Suprapubic skin (tissue), 4 donors: ENCODE data around the gene CD4. TPM values are rescaled to one million over a fixed set of nuclear protein-coding genes. Genes with fewer than 3 reads are reported as not detected.

Source experiments
- DNase-seq, 2 donors: peaks; one replicate each; pipeline ENCODE4 v3.0.0-alpha.2; 2019; ENCODE audit warnings: low spot score in 2 of 2
- H3K27ac ChIP-seq: fragments of 200-600 bp; sonication (generic); one replicate; pipeline ENCODE4 v1.5.1; 2019
- H3K27me3 ChIP-seq: fragments of 200-600 bp; sonication (generic); one replicate; pipeline ENCODE4 v1.5.1; 2019
- H3K36me3 ChIP-seq: fragments of 200-600 bp; sonication (generic); one replicate; pipeline ENCODE4 v1.5.1; 2019
- H3K4me1 ChIP-seq: fragments of 200-600 bp; sonication (generic); one replicate; pipeline ENCODE4 v1.5.1; 2019
- H3K4me3 ChIP-seq: fragments of 200-600 bp; sonication (generic); one replicate; pipeline ENCODE4 v1.5.1; 2019; ENCODE audit warnings: mild to moderate bottlenecking
- H3K9me3 ChIP-seq: fragments of 200-600 bp; sonication (generic); one replicate; pipeline ENCODE4 v1.5.1; 2019
- EP300 ChIP-seq: sonication (generic); formaldehyde crosslinking; IDR thresholded peaks from one replicate; pipeline ENCODE4 v1.6.1; 2017; ENCODE audit warnings: antibody characterized with exemption
- POLR2A ChIP-seq, 2 donors: fragments of 450-650 bp; IDR thresholded peaks; one replicate each; pipeline ENCODE4 v1.6.1; 2017; ENCODE audit warnings: antibody characterized with exemption in 2 of 2, mild to moderate bottlenecking in 2 of 2, moderate library complexity in 2 of 2
- POLR2AphosphoS5 ChIP-seq, 3 donors: sonication (generic); formaldehyde crosslinking; IDR thresholded peaks; one replicate each; pipeline ENCODE4 v1.6.1; 2017; ENCODE audit warnings: antibody characterized with exemption in 3 of 3
- WGBS: methylation state at CpG from one replicate; pipeline ENCODE4 v1.1.5; 2018; 5-methylcytosine and 5-hydroxymethylcytosine counted together
- total RNA-seq, 4 donors: library from RNA; depleted of rRNA; stranded (reverse); fragments of >200 nt; gene quantifications; one replicate each; pipeline ENCODE4 v1.1.0, GENCODE V29; 2016
- TF ChIP-seq, protein P1 (sequence below), 2 donors: fragments of 200-600 bp in 1 of 2; fragments of 450-650 bp in 1 of 2; sonication (generic) in 1 of 2; IDR thresholded peaks; one replicate each; pipeline ENCODE4 v1.5.1; 2016 to 2019; ENCODE audit warnings: antibody characterized with exemption in 2 of 2, mild to moderate bottlenecking in 1 of 2, moderate library complexity in 1 of 2

CD4 gene
- total RNA-seq, 4 donors from 2014 or later: 2.5 to 5.4 (median 3.9) TPM

DNA sequence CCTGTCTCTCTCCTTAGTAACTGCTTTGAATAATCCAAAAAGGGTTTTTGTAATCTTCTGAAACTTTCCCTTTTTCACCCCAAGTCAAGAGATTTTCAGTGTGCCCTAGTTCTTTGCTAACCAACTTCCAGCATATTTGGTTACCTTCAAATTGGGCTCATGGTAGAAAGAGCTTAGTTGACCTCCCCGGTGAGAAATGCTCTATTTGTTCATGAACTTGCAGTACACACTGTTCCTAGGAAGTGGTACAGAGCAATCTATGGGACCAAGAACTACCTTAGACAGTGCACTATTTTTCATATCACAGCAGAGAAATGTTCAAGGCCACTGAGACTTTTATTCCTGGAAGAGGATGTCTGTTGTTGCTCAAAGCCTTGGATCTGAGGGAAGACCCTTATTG is 64.3 kb downstream of the CD4 start:
- TF ChIP-seq, protein P1, sequence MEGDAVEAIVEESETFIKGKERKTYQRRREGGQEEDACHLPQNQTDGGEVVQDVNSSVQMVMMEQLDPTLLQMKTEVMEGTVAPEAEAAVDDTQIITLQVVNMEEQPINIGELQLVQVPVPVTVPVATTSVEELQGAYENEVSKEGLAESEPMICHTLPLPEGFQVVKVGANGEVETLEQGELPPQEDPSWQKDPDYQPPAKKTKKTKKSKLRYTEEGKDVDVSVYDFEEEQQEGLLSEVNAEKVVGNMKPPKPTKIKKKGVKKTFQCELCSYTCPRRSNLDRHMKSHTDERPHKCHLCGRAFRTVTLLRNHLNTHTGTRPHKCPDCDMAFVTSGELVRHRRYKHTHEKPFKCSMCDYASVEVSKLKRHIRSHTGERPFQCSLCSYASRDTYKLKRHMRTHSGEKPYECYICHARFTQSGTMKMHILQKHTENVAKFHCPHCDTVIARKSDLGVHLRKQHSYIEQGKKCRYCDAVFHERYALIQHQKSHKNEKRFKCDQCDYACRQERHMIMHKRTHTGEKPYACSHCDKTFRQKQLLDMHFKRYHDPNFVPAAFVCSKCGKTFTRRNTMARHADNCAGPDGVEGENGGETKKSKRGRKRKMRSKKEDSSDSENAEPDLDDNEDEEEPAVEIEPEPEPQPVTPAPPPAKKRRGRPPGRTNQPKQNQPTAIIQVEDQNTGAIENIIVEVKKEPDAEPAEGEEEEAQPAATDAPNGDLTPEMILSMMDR (IDR thresholded peaks at IDR 0.05): no peak
- DNase-seq: no peak
- 75% methylated on average over 1 of the region's 1 CpG for WGBS

DNA sequence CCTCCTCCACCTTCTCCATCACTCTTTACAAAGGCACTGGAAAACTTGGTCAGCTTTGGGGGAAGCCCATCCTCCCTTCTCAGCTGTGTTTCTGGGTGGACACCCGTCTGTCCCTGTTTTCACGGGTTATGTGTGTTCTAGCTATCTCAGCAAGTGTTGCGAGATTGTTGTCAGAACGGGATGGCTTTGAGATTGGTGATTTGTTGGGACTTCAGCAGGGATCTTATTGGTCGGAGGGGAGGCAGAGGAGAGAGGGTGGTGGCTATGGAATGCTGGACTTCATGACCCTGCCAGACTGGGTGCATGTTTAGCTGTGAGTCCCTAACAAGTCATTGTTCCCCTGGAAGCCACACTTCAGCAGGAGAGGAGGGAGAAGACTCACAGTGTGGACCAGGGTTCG is 64.7 kb downstream of the CD4 start:
- TF ChIP-seq POLR2A (IDR thresholded peaks at IDR 0.05): no peak
- TF ChIP-seq EP300: no peak
- no peak for TF ChIP-seq POLR2AphosphoS5 (IDR thresholded peaks at IDR 0.05)
- TF ChIP-seq, protein P1 (IDR thresholded peaks at IDR 0.05): no peak
- no peak for DNase-seq
- Histone ChIP-seq H3K27ac (peak overlapping the region; percentile 77), H3K9me3 (no peaks in the 10 kb centered on the region), H3K27me3 (no peaks in the 10 kb centered on the region), H3K4me3 (no peak overlapping the region), H3K36me3 (peaks cover 38% of the 10 kb centered on the region), H3K4me1 (peaks cover 24% of the 10 kb centered on the region)
- 82% methylated on average over 6 of the region's 6 CpGs for WGBS

More for the DNA sequence above, 64.3 kb downstream of the CD4 start:
- Histone ChIP-seq H3K27me3 (no peaks in the 10 kb centered on the region), H3K27ac (peak overlapping the region; percentile 77), H3K4me3 (no peak overlapping the region), H3K36me3 (peaks cover 37% of the 10 kb centered on the region), H3K4me1 (peaks cover 24% of the 10 kb centered on the region), H3K9me3 (no peaks in the 10 kb centered on the region)

DNA sequence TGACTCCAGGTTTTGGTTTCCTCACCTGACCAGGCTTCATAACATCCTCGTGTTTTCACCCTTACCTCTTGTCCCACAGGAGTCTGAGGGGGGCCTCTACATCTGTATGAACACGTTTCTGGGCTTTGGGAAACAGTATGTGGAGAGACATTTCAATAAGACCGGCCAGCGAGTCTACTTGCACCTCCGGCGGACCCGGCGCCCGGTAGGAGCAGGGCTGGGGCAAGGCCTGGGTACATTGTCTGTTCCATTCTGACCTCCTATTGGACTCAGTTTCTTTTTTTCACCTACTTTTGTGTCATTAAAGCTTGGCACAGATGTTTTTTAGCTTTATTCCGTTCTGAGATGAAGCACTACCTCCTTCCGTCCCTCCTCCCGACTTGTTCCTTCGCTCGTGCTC is 66.0 kb downstream of the CD4 start:
- 92% methylated on average over 14 of the region's 14 CpGs for whole genome bisulfite sequencing
- Histone ChIP-seq H3K36me3 (peaks cover 51% of the 10 kb centered on the region), H3K27ac (no peak overlapping the region), H3K27me3 (no peaks in the 10 kb centered on the region), H3K4me1 (peaks cover 24% of the 10 kb centered on the region), H3K9me3 (no peaks in the 10 kb centered on the region), H3K4me3 (no peak overlapping the region)
- TF ChIP-seq, protein P1 (IDR thresholded peaks at IDR 0.05): no peak
- TF ChIP-seq POLR2A (IDR thresholded peaks at IDR 0.05) (no peak), EP300 (no peak), POLR2AphosphoS5 (IDR thresholded peaks at IDR 0.05) (no peak)
- DNase-seq: no peak

DNA sequence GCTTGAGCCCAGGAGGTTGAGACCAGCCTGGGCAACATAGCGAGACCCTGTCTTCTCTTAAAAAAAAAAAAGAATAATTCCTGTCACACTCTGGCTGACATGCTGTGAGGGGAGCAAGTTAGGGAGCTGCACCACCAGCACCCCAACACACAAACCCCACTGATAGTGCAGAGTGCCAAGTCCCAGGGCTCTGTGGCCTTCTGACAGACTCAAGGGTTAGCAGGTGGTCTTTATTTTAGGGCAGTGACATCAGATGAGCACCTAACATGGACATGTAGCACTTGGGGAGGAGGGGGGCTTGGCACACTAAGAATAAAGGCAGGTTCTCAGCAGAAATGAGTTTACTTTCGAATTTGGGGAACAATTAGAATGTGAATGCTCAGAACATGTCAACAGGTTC is 69.5 kb downstream of the CD4 start:
- peaks cover 4% of the 10 kb centered on the region for H3K4me1 ChIP-seq
- no peak overlapping the region for H3K4me3 ChIP-seq
- DNase-seq: no peak
- 100% methylated on average over 2 of the region's 2 CpGs for WGBS
- TF ChIP-seq EP300 (no peak), POLR2A (IDR thresholded peaks at IDR 0.05) (no peak)
- TF ChIP-seq, protein P1 (IDR thresholded peaks at IDR 0.05): no peak
- H3K27me3 ChIP-seq: no peaks in the 10 kb centered on the region
- no peaks in the 10 kb centered on the region for H3K9me3 ChIP-seq
- H3K27ac ChIP-seq: no peak overlapping the region
- peaks cover 86% of the 10 kb centered on the region for H3K36me3 ChIP-seq

DNA sequence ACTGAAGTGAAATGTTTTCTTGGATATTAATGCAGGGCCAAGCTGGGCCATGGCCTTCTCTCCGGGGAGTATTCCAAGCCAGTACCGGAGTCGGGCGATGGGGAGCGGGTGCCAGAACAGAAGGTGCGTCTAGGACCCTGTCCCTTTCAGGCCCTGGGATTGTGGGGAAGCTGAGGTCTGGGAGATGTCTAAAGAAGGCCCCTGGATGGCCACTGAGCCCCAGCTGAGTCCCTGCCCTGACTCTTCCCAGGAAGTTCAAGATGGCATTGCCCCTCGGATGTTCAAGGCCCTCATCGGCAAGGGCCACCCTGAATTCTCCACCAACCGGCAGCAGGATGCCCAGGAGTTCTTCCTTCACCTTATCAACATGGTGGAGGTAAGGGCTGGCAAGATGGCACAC is 70.8 kb downstream of the CD4 start:
- Histone ChIP-seq H3K9me3 (no peaks in the 10 kb centered on the region), H3K27ac (no peak overlapping the region), H3K36me3 (peaks cover 99% of the 10 kb centered on the region), H3K27me3 (no peaks in the 10 kb centered on the region), H3K4me3 (no peak overlapping the region), H3K4me1 (no peaks in the 10 kb centered on the region)
- WGBS: 90% methylated on average over 5 of the region's 9 CpGs
- TF ChIP-seq POLR2A (IDR thresholded peaks at IDR 0.05) (no peak), POLR2AphosphoS5 (IDR thresholded peaks at IDR 0.05) (no peak), EP300 (no peak)
- TF ChIP-seq, protein P1 (IDR thresholded peaks at IDR 0.05): no peak
- no peak for DNase-seq
